ENCODE results near the gene PTPRN2. TPM values are rescaled to one million over a fixed set of nuclear protein-coding genes. Genes with fewer than 3 reads are reported as not detected.

Gene PTPRN2
- polyA plus RNA-seq, 1 of the 3 experiments (the other 2 are of a cell fraction): 4.0 TPM

GRCh38 chr7:157811946-157812345, 775.7 kb downstream of the PTPRN2 start:
- Histone ChIP-seq H3K27ac (ENCODE audit: low read depth in 2 of 2, low read length in 1 of 2) (no peak overlapping the region), H2AFZ (ENCODE audit: low read depth) (no peak overlapping the region), H3K27me3 (ENCODE audit: insufficient read depth) (no peaks in the 10 kb centered on the region), H3F3A (replicated peaks; ENCODE audit: insufficient read depth) (no peaks in the 10 kb centered on the region), H3K79me2 (ENCODE audit: insufficient read depth) (no peaks in the 10 kb centered on the region), H3K4me2 (no peak overlapping the region), H3K9ac (no peak overlapping the region), H3K9me2 (no peaks in the 10 kb centered on the region), H3K4me3 (ENCODE audit: low read depth in 2 of 2, low read length in 1 of 2) (no peak overlapping the region), H3K9me3 (no peaks in the 10 kb centered on the region), H3K36me3 (replicated peaks in 1 of 2; ENCODE audit: control insufficient read depth in 1 of 2, insufficient read depth in 2 of 2, low read length in 1 of 2) (no peaks in the 10 kb centered on the region), H4K20me1 (ENCODE audit: insufficient read depth) (no peaks in the 10 kb centered on the region), H3K4me1 (ENCODE audit: control insufficient read depth in 1 of 2, insufficient read depth in 2 of 2, low read depth in 1 of 2, low read length in 1 of 2) (no peaks in the 10 kb centered on the region)
- DNase-seq: no peak
- 54% methylated on average over 11 of the region's 16 CpGs for WGBS (ENCODE audit: low lambda C conversion rate)
- ChIA-PET POLR2A (no interaction called here), CTCF (interaction anchor here (0.6 to 1.0 kb wide), 2 partner anchors 8 to 381 kb away, joined by 3 read pairs; no protein-coding TSS in a partner anchor)
- TF ChIP-seq CTCF (IDR thresholded peaks at IDR 0.05) (no peak), NRF1 (IDR thresholded peaks at IDR 0.05; ENCODE audit: low read depth, low read length) (no peak), NFIC (IDR thresholded peaks at IDR 0.05; ENCODE audit: borderline replicate concordance) (no peak), ZBTB33 (IDR thresholded peaks at IDR 0.05; ENCODE audit: borderline replicate concordance, low read depth) (no peak), SMC3 (IDR thresholded peaks at IDR 0.05; ENCODE audit: low read depth, low read length) (no peak), FOSL2 (IDR thresholded peaks at IDR 0.05; ENCODE audit: borderline replicate concordance, low read depth) (no peak), SIN3A (IDR thresholded peaks at IDR 0.05; ENCODE audit: borderline replicate concordance, low read depth, low read length) (no peak), ELF1 (IDR thresholded peaks at IDR 0.05) (no peak), RAD21 (IDR thresholded peaks at IDR 0.05; ENCODE audit: low read length) (no peak), RXRA (IDR thresholded peaks at IDR 0.05; ENCODE audit: borderline replicate concordance, low read depth) (no peak)
- TF ChIP-seq, protein P1, sequence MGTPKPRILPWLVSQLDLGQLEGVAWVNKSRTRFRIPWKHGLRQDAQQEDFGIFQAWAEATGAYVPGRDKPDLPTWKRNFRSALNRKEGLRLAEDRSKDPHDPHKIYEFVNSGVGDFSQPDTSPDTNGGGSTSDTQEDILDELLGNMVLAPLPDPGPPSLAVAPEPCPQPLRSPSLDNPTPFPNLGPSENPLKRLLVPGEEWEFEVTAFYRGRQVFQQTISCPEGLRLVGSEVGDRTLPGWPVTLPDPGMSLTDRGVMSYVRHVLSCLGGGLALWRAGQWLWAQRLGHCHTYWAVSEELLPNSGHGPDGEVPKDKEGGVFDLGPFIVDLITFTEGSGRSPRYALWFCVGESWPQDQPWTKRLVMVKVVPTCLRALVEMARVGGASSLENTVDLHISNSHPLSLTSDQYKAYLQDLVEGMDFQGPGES (IDR thresholded peaks at IDR 0.05; ENCODE audit: low read depth, low read length): no peak
- TF ChIP-seq, protein P2, sequence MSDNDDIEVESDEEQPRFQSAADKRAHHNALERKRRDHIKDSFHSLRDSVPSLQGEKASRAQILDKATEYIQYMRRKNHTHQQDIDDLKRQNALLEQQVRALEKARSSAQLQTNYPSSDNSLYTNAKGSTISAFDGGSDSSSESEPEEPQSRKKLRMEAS (IDR thresholded peaks at IDR 0.05; ENCODE audit: low read depth): no peak
- TF ChIP-seq, protein P3, sequence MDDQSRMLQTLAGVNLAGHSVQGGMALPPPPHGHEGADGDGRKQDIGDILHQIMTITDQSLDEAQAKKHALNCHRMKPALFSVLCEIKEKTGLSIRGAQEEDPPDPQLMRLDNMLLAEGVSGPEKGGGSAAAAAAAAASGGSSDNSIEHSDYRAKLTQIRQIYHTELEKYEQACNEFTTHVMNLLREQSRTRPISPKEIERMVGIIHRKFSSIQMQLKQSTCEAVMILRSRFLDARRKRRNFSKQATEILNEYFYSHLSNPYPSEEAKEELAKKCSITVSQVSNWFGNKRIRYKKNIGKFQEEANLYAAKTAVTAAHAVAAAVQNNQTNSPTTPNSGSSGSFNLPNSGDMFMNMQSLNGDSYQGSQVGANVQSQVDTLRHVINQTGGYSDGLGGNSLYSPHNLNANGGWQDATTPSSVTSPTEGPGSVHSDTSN (IDR thresholded peaks at IDR 0.05): no peak
